ENCODE data around the gene PDE1A.

PDE1A gene

GRCh38 chr2:182097571-182098164 lies 329.2 kb downstream of the PDE1A start:
- Histone ChIP-seq H3K36me3 (no peaks in the 10 kb centered on the region), H3K27ac (no peak overlapping the region), H3K9me3 (peaks cover 0 to 10% (median 0%) of the 10 kb centered on the region in 3 donors), H3K4me3 (no peak overlapping the region), H3K27me3 (no peaks in the 10 kb centered on the region), H3K4me1 (no peaks in the 10 kb centered on the region)
- intact Hi-C loops (cut with DNase I; ENCODE audit: low total_unique reads), result no loop called here
- no peak for DNase-seq
- TF ChIP-seq CTCF (IDR thresholded peaks at IDR 0.05), result no peak

- peaks cover 0 to 19% (median 0%) of the 10 kb centered on the region in 4 donors for H3K4me1 ChIP-seq
- H3K27ac ChIP-seq, result no peak overlapping the region
- intact Hi-C loops (cut with DNase I; ENCODE audit: low total_unique reads), result no loop called here
- DNase-seq, result no peak
- no peaks in the 10 kb centered on the region for H3K36me3 ChIP-seq
- no peak for TF ChIP-seq CTCF (IDR thresholded peaks at IDR 0.05)
- peaks cover 0 to 11% (median 0%) of the 10 kb centered on the region in 3 donors for H3K9me3 ChIP-seq
- H3K4me3 ChIP-seq, result no peak overlapping the region
- no peaks in the 10 kb centered on the region for H3K27me3 ChIP-seq
These were observed 336.4 kb downstream of the PDE1A start for GRCh38 chr2:182090486-182090885.
